Activated naive CD4-positive, alpha-beta T cell treated with Interleukin-2 at 50 U/mL for 16 hours (primary cell): ENCODE results near the gene DPP9.
"Not testable (repeated sequence)": the region's sequence is repeated elsewhere in the genome, so short reads cannot be mapped to it uniquely, and the experiment has no call there.

ENCODE experiments used
- DNase-seq: peaks from one replicate; pipeline ENCODE4 v3.0.0-alpha.2; 2020

DPP9 gene

DNA sequence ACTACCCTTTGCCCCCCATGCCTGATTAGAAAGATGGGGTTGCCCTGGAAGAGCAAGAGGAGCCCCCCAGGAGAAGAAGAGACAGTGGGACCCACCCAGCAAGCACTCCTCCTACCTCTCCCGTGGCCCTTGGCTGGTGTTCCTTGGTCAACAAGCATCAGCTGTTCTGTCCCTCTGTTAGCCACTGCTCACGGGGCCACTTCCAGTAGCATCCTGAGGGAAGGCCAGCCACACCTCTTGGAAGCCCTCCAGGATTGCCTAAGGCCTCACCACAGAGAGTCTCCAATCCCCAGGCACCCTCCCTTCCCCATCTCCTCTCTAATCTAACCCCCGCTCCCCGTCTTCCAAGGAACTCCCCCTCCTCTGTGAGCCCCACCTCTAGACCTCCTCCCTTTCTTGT, 15.1 kb upstream of the DPP9 start:
- DNase-seq, result no peak

DNA sequence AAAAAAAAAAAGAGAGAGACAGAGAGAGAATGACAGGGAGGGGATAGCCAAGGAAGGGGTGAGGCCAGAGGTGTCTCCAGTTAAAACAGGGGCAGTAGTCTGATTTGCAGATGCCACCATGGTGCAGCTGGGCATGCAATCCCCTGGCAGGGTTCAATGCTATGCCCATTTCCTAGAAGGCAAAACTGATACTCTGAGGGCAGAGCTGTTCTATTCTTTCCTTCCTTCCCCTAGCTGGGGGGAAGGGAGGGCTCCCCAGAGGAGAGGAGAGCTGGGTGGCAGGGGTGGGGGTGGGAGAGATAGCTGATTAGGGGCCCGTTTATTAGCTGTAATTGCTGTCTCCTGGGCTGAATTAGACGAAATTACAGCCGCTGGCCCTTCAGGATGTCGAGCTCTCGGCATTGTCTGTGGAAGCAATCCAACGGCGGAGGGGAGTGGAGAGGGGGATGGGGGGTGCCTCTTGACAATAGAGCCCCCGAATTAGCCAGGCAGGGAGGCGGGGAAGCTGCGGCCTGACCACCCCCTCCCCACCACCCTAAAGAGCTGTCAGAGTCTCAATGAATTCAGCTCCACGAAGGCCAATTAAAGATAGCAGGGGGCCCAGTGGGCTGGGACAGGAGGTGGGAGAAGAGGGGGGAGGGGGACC, 14.4 kb upstream of the DPP9 start:
- DNase-seq, result no peak

DNA sequence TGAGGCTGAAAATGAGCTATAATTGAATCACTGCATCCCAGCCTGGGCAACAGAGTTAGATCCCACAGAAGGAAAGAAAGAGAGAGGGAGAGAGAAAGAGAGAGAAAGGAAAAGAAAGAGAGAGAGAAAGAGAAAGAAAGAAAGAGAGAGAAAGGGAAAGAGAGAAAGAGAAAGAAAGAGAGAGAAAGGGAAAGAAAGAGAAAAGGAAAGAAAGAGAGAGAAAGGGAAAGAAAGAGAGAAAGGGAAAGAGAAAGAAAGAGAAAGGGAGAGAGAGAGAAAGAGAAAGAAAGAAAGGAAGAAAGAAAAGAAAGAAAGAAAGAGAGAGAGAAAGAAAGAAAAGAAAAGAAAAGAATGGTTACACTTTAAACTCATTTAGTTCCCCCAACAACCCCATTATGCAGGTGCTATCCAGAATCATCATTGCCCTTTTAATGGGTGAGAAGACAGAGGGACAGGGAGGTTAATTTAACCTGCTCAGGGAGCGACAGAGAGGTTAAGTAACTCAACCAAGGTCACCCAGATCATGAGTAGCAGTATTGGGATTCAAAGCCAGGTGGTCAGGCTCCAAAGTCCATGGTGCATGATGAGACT, 10.2 kb upstream of the DPP9 start:
- no peak for DNase-seq

DNA sequence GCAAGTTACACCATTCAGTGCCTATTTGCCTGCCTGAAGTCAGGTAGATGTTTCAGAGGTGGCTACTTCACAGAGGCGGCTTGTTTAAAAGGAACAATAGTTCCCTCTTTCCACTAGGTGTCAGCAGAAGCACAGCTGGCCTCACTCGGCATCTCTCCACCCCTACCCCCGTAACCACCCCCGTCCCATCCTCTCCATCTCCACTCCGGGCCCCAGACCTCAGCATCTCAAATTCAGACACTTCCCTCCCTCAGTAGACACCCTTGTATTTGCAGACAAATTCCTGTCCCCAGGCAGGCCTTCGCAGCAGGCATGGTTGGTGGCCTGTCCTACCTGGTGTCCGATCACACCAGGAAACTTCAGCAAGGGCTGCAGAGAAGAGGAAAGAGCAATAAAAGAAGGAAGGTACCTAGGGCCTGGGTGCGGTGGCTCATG, 9.1 kb upstream of the DPP9 start:
- DNase-seq, result peak; percentile 53

DNA sequence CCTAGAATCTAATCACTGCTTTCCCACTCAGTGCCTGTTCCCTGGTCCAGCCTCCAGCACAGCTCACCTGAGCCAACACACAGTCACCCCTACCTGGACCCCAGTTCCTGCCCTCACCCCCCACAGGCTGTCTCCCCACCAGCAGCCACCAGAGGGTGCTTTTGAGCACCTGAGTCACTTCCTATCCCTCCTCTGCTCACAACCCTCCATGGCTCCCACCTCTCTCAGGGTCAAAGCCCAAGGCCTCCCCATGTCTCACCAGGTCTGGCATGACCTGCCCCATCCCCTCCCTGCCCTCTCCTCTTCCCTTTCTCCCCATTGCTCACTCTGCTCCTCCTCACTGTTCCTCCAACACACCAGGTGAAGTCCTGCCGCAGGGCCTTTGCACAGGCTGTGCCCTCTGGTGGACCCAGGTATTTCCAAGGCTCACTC, 7.1 kb upstream of the DPP9 start:
- DNase-seq, result peak; percentile 74

DNA sequence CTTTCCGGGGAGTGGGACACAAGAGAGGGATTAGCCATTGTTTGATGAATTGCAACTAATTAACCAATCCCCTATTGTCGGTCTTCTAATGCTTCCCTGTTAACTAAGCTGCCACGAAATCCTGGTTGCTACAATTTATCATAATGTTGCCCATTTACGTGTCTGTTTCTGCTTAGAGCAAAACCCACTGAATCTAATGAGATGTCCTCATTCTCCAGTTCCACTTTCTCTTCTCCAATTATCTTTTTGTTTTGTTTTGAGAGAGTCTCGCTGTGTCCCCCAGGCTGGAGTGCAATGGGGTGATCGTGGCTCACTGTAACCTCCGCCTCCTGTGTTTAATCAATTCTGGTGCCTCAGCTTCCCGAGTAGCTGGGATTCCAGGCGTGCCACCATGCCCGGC, 5.2 kb upstream of the DPP9 start:
- DNase-seq, result no peak

DNA sequence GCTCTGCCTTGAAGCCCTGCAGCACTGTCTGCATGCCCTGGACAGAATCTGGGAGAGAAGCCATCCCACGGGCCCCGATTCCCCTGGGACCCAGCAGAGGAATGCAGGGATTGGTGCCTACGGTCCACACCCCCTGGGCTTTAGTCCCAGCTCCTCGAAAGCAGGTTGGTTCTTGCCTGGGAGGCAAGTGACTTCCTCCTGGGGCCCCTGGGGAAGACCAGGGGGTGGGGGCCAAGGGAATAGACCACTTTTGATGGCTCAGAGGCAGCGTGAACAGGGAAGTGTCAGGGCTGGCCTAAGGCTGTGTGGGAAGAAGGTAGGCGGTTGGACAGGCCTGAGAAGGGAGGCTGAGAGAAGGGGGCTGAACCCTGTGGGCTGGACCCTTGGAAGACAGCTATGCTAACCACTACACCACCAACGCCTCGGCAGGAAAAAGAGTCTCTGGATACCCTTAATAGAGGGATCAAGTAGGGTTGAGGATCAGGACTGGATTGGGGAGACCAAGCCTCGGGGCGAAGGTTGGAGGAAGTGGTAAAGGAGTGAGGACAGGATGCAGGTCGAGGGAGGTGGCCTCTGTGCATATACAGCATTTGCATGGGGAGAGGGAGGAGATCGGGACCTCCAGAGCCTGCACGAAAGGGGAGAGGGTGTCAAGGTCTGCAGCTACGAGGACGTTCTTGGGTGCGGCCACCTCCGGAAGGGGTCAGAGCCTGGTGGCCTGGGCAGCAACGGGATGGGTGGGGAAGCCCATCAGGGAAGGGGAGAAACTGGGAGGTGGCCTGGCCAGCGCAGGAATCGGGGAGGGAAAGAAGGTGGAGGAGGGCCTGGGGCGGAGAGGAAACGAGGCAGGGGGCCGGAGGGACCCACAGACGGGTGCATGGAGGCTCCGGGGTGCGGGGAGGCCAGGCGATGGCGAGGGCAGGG, 709 bp downstream of the DPP9 start:
- DNase-seq, result peak; percentile 5

DNA sequence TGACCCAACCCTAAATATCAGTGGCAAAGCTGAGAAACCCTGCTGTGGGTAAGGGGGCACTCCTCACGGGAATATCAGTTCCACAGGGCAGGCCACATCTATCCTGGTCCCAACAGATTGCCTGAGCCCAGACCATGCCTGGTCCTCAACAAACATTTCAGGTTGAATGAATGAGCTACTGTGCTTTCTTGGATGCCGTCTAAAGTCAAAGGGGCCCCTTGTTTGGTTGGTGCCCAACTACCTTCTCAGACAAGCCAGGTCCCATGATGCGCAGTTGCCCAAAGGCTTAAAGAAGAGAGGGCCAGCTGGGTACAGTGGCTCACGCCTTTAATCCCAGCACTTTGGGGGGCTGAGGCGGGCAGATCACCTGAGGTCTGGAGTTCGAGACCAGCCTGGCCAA, 2.4 kb downstream of the DPP9 start:
- no peak for DNase-seq

DNA sequence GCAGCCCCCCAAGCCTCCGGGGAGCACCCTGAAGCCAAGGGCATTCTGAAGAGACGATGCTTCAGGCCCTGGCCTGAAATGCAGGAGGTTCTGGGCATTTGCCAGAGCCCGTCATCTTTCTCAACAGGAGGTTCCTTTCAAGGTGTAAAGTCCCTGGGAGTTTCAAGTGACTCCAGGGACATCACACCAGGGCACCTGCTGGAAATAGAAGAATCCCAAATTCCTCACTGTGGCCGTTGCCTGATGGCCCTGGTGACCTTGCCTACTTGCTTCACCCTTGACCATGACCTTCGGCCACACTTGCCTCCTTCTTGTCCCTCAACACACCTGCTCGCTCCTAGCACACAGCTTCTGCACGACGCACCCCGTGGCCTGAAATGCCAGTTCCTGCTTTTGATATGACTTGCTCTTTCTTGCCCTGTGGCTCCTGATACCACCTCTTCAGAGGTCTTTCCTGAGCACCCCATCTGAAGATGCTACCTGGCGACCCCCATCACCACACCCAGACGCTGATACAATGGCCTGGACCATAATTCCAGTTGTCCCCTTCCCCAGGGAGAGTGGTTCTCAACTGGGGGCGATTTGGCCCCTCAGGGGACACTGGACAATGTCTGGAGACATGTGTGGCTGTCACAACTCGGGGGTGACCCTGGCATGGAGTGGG, 3.5 kb downstream of the DPP9 start:
- DNase-seq, result no peak

DNA sequence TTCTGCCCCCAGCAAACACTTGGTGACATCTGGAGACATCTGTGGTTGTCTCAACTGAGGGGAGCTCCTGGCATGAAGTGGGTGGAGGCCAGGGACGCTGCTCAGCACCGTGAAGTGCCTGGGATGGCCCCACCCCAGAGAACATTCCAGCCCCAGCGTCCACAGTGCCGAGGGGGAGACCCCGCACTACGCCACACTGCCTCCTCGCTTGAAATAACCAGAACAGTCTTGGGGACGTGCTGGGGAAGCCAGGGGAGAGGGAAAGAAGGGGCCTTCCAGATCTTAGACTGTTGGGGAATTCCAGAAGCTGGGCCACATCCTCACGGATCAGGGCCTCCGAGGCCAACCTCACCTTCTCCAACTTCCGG, 4.2 kb downstream of the DPP9 start:
- no peak for DNase-seq

DNA sequence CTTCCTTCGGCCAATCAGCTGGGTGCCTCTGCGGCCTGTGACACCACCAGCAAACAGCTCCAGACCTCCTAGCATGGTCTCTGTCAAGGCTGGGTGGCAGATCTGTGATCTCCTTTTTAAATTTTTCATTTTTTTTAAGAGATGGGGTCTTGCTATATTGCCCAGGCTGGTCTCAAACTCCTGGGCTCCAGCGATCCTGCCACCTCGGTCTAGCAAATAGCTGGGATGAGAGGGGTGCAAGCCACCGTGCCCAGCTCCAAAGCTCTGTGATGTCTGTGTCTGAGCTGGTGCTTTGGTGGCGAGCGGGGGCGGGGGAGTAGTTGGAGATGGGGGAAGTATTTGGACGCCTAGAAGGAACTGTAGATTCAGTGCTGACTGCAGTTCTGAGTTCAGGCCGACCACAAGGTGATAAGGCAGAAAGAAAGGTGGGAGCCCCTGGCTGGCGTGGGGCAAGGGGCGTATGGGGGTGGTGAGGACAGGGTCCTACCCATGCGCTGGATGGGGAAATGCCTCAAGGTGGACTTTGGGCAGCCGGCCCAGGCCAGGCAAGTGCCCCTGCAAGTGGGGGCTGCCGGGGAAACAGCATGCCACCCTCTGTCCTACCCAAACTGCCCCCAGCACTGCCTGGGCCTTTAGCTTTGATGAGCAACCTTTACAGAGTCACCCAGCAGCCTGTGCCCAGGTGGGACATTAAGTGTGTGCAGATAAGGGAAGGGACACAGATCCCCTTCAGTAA, 5.5 kb downstream of the DPP9 start:
- DNase-seq, result no peak

DNA sequence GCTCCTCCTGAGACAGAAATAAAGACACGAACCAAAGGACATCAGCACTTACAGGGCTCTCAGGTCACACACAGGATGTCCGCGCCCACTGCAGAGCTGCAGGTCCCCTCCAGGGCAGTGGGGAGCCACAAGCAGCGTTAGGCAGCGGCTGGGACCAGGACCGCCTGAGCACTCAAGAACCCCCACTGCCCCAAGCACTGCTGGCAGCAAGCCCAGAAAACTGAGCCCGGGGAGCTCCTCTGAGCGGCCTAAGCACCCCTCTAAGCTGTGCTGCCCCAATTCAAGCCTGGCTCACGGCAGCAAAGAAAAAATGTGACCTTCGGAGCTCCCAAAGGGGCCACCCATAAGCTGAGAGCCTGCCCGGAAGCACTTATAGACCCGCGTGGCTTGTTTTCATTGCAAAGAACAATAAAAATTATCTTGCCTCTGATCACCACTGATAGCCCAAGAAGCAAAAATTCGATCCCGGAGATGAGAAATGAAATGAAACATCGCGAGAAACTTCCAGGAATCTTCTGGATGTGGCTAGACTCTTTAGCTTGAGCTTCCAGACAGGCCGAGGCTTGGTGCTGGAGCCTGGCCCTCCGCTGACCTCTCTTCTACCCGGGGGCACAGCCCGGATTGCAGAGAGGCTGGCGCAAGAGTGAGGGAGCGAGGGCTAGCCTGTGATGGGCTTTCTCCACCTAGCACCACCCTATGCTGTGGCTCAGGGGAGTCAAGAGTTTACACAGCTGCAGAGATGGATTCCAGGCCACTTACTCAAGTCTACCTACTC, 6.3 kb downstream of the DPP9 start:
- no peak for DNase-seq

DNA sequence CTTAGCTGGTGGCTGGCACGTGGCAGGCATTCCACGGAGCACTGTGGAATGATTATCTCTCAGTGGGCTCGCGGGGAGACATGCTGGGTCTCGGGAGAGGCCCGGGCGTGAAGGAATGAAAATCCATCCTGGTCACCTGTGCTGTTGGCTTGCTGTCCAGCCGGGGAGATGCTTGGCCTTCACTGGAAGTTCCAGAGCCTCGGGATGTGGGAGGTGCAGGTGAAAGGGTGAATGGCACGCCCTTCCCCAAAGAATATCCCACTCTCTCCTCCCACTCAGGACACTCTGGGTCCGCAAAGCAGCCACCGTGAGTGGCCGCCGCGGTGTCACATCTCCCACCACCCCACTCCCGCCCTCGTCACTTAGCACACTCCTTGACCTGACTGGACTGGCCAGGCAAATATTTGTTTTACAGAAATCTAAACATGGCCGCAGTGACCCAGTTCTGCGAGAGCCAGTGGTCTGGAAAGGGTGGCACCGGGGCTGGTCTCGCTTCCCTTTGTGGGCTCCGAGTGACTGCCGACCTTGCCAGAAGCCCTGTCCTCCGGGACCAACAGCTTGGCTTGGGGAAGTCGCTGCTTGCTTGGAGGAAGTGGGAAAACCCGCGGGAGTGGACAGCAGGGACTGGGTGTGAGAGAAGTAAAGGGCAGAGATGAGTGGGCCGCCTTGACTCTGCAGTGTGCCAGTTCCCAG, 8.0 kb downstream of the DPP9 start:
- DNase-seq, result no peak

DNA sequence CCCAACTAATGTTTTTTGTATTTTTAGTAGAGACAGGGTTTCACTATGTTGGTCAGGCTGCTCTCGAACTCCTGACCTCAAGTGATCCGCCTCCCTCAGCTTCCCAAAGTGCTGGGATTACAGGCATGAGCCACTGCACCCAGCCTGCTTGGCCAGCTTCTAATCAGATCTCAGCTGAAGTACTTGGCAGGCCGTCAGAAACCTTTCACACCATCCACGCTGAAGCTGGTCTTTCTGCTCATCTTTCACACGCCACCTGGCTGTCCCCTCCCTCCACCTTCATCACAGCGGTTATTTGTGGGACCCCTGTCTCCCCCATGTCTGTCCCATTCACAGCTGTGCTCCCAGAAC, 8.5 kb downstream of the DPP9 start:
- DNase-seq, result not testable (repeated sequence)

DNA sequence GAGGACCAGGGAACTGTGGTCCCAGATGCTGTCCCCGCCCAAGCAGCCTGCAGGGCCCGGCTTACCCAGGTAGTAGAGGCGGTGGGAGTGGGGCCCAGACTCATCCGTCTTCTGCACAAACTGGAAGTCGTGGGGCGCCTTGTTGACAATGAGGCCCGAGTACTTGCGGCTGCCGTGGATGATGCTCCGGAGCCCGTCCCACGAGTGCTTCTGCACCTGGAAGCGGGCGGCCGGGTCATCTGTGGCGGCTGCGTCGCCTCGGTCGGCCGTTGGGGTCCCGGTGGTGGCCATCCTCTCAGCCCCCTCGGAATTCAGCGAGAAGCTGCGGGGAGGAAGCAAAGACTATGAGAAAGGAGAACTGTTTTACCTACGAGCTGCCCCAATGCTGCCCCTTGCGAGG, 9.6 kb downstream of the DPP9 start:
- DNase-seq, result no peak

DNA sequence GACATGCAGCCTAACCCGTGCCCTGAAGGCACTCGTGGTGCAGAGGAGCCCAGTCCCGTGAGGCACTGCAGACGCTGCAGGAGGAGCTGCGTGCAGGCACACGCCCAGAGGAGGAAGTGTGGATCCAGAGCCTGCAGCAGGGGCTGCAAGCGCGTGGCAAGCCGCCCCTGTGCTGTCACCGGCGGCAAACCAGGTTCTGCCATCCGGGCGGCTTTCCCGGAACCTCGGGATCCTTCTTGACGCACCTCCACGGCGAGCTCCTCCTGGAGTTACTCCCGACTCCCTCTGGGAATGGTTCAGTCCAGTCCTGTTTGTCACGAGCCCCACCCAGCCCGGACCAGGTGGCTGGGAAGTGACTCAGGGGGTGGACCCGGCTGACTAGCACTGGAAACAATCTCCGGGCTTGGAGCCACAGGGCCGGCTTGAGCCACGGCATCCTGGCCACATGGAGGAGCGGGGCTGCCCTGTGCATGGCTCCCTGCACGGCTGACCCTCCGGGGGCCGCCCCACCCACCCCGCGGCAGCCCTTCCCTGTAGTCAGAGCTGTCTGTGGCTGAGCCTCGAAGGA, 10.2 kb downstream of the DPP9 start:
- DNase-seq, result no peak

DNA sequence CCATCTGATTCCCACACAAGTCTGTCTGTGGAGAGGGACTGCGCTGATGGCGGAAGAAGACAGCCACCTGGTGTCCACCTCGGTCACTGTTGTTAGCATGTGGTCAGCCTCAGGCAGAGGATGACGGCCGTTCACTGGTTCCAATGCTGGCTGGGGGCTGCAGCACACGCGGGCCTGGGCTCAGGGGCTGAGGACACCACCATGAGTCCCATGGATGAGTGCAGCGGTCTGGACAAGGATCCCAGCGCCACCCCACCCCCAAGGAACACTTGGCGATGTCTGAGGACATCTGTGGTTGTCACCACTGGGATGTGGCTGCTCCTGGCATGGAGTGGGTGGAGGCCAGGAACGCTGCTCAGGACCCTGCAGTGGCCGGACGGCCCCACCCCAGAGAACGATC, 10.9 kb downstream of the DPP9 start:
- no peak for DNase-seq

DNA sequence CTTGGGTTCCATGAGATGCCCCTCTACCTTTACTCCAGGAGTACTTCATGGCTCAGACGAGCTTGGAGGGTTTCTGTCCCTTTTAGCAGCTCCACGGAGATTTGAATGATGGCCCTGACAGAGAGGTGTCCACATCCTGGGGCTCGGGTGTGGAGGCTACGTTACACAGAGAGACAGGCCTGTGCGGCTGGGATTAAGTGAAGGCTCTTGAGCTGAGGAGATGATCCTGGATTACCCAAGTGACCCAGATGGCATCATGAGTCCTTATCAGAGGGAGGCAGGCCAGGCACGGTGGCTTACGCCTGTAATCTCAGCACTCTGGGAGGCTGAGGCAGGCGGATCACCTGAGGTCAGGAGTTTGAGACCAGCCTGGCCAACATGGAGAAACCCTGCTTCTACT, 12.4 kb downstream of the DPP9 start:
- no peak for DNase-seq

DNA sequence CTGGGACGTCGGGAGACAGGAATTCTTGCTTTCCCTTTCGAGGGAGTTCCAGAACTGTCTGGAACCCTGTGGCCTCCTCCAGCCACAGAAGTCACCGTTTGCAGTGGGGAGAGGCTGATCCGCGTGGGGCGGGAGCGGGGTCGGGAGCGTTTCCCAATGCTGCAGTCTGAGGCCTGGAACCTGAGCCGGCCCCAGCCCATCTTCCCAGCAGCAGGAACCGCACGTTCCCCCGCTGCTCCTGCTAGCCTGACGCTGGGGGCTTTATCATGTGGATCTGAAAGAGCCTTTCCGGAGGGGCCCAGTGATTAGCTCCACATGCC, 13.4 kb downstream of the DPP9 start:
- DNase-seq, result no peak

DNA sequence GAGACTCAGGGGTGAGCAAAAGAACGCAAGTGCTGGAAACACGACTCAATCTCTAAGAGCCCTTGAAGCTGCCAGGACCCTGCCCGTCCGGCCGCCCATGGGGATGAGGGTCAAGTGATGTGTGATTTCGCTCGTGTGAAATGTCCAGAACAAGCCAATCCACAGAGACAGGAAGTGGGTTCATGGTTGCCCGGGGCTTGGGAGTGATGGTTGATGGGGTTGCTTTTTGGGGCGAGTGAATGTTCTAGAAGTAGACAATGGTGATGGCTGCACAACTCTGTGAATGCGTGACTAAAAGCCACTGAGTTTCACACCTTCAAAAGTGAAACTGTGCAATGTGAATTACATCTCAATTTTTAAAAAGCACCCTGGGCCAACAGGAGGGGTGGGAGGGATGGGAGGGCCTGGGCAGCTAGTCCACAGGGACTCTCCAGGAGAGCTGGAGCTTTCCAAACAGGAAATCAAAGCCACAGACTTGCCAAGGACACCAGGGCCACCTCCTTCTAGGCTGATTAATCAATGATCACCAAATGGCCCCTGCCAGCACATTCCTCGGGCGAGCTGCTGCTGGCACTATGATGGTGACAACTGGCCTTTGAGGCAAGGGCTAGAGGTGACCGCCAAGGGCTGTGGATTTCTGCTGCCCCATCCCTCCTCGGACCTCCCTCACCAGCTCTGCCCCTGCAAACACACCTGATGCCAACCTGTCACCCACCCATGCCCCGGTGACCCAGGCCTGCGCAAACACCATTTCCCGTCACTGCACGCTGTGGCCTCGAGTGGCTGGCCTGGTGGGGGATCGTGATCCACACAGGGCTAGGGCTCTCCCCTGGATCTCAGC, 14.0 kb downstream of the DPP9 start:
- no peak for DNase-seq
